HEK293 (cell line): ENCODE data around the gene BICRAL.

Experiments
- CTCF ChIA-PET: fragments of 350-600 bp; formaldehyde crosslinking; extraction: SDS; loops from one replicate; lab custom pipeline; 2021; ENCODE audit warnings: antibody characterized with exemption; lab: Yijun Ruan, JAX
- POLR2A ChIA-PET: fragments of 300-600 bp; formaldehyde crosslinking; extraction: SDS; loops from one replicate; lab custom pipeline; 2020; ENCODE audit warnings: antibody characterized with exemption, inconsistent platforms; lab: Yijun Ruan, JAX
- H3K27ac ChIP-seq: fragments of 200-500 bp; sonication (Bioruptor generic); 2 replicates; pipeline ENCODE4 v1.5.1; 2014; ENCODE audit warnings: low read depth, low read length, control low read depth, inconsistent platforms; ENCODE audit errors: extremely low read depth
- H3K36me3 ChIP-seq, 2 experiments: fragments of 200-500 bp in 1 of 2; sonication (Bioruptor generic) in 1 of 2; 1 replicate in 1 of 2; 2 replicates in 1 of 2; pipeline ENCODE4 v1.5.1; 2014 to 2017; ENCODE audit warnings: inconsistent platforms in 2 of 2, low read length in 2 of 2; ENCODE audit not compliant: control insufficient read depth in 2 of 2, insufficient read depth in 1 of 2
- H3K4me1 ChIP-seq: fragments of 200-500 bp; sonication (Bioruptor generic); 2 replicates; pipeline ENCODE4 v1.5.1; 2014; ENCODE audit warnings: mild to moderate bottlenecking, low read length, inconsistent platforms; ENCODE audit not compliant: control insufficient read depth, insufficient read depth
- H3K4me3 ChIP-seq: 2 replicates; pipeline ENCODE4 v1.5.1; 2011; ENCODE audit warnings: low read depth, mild to moderate bottlenecking, control low read depth, low read length, moderate library complexity
- H3K9me3 ChIP-seq: fragments of 200-500 bp; sonication (Bioruptor generic); 2 replicates; pipeline ENCODE4 v1.5.1; 2014; ENCODE audit warnings: low read depth, low read length, inconsistent platforms; ENCODE audit not compliant: control insufficient read depth, insufficient read depth
- KLF10 ChIP-seq: fragments of 450-650 bp; IDR thresholded peaks from 2 replicates; pipeline ENCODE4 v1.5.1; 2018; ENCODE audit warnings: missing biosample characterization, mild to moderate bottlenecking, missing genetic modification characterization
- KLF8 ChIP-seq: fragments of 450-650 bp; formaldehyde crosslinking; IDR thresholded peaks from 2 replicates; pipeline ENCODE4 v1.5.1; 2016; ENCODE audit warnings: missing biosample characterization, missing genetic modification characterization
- PRDM1 ChIP-seq: fragments of 450-650 bp; formaldehyde crosslinking; IDR thresholded peaks from 2 replicates; pipeline ENCODE4; 2016; ENCODE audit warnings: missing biosample characterization, missing genetic modification characterization
- ZBTB8A ChIP-seq: fragments of 450-650 bp; formaldehyde crosslinking; IDR thresholded peaks from 2 replicates; pipeline ENCODE4 v1.5.1; 2016; ENCODE audit warnings: missing biosample characterization, missing genetic modification characterization
- ZFP3 ChIP-seq: fragments of 450-650 bp; formaldehyde crosslinking; IDR thresholded peaks from 2 replicates; pipeline ENCODE4 v1.5.1; 2016; ENCODE audit warnings: low read depth, missing biosample characterization, missing genetic modification characterization
- ZNF114 ChIP-seq: fragments of 450-650 bp; formaldehyde crosslinking; IDR thresholded peaks from 2 replicates; pipeline ENCODE4 v1.5.0; 2017; ENCODE audit warnings: missing biosample characterization, missing genetic modification characterization
- ZNF132 ChIP-seq: fragments of 450-650 bp; formaldehyde crosslinking; IDR thresholded peaks from 2 replicates; pipeline ENCODE4 v1.5.1; 2017; ENCODE audit warnings: missing biosample characterization, missing genetic modification characterization, borderline replicate concordance
- ZNF214 ChIP-seq: fragments of 450-650 bp; formaldehyde crosslinking; IDR thresholded peaks from 2 replicates; pipeline ENCODE4 v1.5.1; 2017; ENCODE audit warnings: missing biosample characterization, mild to moderate bottlenecking, missing genetic modification characterization, borderline replicate concordance
- ZNF266 ChIP-seq: fragments of 450-650 bp; formaldehyde crosslinking; IDR thresholded peaks from 2 replicates; pipeline ENCODE4 v1.5.1; 2016; ENCODE audit warnings: missing biosample characterization, missing genetic modification characterization, low read depth
- ZNF280D ChIP-seq: fragments of 450-650 bp; formaldehyde crosslinking; IDR thresholded peaks from 2 replicates; pipeline ENCODE4 v1.5.1; 2016; ENCODE audit warnings: missing biosample characterization, missing genetic modification characterization
- ZNF510 ChIP-seq: fragments of 450-650 bp; formaldehyde crosslinking; IDR thresholded peaks from 2 replicates; pipeline ENCODE4 v1.5.1; 2018; ENCODE audit warnings: mild to moderate bottlenecking, missing genetic modification characterization, missing biosample characterization; ENCODE audit not compliant: insufficient replicate concordance
- ZNF654 ChIP-seq: fragments of 450-650 bp; formaldehyde crosslinking; IDR thresholded peaks from 2 replicates; pipeline ENCODE4 v1.5.1; 2016; ENCODE audit warnings: low read depth, missing biosample characterization, missing genetic modification characterization
- ZNF701 ChIP-seq: fragments of 450-650 bp; formaldehyde crosslinking; IDR thresholded peaks from 2 replicates; pipeline ENCODE4 v1.5.1; 2016; ENCODE audit warnings: missing biosample characterization, missing genetic modification characterization
- ZSCAN16 ChIP-seq: fragments of 450-650 bp; formaldehyde crosslinking; IDR thresholded peaks from 2 replicates; pipeline ENCODE4 v1.5.1; 2016; ENCODE audit warnings: missing biosample characterization, missing genetic modification characterization
- TF ChIP-seq, protein P1 (sequence below): fragments of 450-650 bp; formaldehyde crosslinking; IDR thresholded peaks from 2 replicates; pipeline ENCODE4 v1.5.1; 2016; ENCODE audit warnings: missing biosample characterization, missing genetic modification characterization
- TF ChIP-seq, protein P2 (sequence below): fragments of 450-650 bp; formaldehyde crosslinking; optimal IDR thresholded peaks from 2 replicates; pipeline ENCODE3; 2016; ENCODE audit warnings: missing biosample characterization, mild to moderate bottlenecking, missing genetic modification characterization

Gene BICRAL

GRCh38 chr6:42808492-42809483 lies 26.9 kb downstream of the BICRAL start (continued):
- TF ChIP-seq, protein P1, sequence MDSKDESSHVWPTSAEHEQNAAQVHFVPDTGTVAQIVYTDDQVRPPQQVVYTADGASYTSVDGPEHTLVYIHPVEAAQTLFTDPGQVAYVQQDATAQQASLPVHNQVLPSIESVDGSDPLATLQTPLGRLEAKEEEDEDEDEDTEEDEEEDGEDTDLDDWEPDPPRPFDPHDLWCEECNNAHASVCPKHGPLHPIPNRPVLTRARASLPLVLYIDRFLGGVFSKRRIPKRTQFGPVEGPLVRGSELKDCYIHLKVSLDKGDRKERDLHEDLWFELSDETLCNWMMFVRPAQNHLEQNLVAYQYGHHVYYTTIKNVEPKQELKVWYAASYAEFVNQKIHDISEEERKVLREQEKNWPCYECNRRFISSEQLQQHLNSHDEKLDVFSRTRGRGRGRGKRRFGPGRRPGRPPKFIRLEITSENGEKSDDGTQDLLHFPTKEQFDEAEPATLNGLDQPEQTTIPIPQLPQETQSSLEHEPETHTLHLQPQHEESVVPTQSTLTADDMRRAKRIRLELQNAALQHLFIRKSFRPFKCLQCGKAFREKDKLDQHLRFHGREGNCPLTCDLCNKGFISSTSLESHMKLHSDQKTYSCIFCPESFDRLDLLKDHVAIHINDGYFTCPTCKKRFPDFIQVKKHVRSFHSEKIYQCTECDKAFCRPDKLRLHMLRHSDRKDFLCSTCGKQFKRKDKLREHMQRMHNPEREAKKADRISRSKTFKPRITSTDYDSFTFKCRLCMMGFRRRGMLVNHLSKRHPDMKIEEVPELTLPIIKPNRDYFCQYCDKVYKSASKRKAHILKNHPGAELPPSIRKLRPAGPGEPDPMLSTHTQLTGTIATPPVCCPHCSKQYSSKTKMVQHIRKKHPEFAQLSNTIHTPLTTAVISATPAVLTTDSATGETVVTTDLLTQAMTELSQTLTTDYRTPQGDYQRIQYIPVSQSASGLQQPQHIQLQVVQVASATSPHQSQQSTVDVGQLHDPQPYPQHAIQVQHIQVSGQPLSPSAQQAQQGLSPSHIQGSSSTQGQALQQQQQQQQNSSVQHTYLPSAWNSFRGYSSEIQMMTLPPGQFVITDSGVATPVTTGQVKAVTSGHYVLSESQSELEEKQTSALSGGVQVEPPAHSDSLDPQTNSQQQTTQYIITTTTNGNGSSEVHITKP (tag by site-specific recombination) = no peak
- TF ChIP-seq ZNF510 (tag by site-specific recombination) (no peak), ZNF701 (no peak)

DNA sequence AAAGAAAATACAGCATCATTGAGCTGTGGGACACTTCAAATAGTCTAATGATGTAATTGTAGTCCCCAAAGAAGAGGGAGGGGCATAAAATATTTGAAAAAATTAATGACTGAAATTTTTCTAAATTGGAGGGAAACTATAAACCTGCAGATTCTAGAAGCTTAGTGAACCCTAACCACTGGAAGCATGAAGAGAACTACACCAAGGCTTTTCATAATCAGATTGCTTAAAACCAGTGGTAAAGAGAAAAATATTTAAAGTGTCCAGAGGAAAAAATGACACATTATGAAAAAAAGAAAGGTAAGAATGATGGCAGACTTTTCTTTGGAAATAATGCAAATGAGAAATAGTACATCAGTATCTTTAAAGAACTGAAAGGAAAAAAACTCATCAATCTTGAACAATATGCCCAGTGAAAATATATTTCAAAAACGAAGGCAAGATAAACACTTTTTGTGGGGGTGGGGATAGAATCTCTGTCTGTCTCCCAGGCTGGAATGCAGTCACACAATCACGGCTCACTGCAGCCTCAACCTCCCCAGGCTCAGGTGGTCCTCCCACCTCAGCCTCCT lies 31.3 kb downstream of the BICRAL start:
- POLR2A ChIA-PET = interaction anchor here (0.8 kb wide), 1 partner anchor 21 kb away, joined by 5 read pairs; no protein-coding TSS in a partner anchor

More for the DNA sequence above, 31.3 kb downstream of the BICRAL start:
- Histone ChIP-seq H3K27ac (no peak overlapping the region), H3K9me3 (no peaks in the 10 kb centered on the region), H3K4me3 (no peak overlapping the region), H3K36me3 (no peaks in the 10 kb centered on the region; a peak in 1 of 3 replicates), H3K4me1 (no peaks in the 10 kb centered on the region)
- TF ChIP-seq ZNF114 (tag by site-specific recombination) = no peak
- no peak for TF ChIP-seq ZNF214 (tag by site-specific recombination)
- no peak for TF ChIP-seq ZNF701
- TF ChIP-seq KLF8 (tag by site-specific recombination) = no peak
- TF ChIP-seq ZNF280D (tag by site-specific recombination) = no peak
- TF ChIP-seq ZBTB8A (tag by site-specific recombination) = no peak
- TF ChIP-seq ZSCAN16 (tag by site-specific recombination) = no peak
- TF ChIP-seq ZNF132 = no peak
- no peak for TF ChIP-seq ZNF654 (tag by site-specific recombination)
- TF ChIP-seq, protein P2, sequence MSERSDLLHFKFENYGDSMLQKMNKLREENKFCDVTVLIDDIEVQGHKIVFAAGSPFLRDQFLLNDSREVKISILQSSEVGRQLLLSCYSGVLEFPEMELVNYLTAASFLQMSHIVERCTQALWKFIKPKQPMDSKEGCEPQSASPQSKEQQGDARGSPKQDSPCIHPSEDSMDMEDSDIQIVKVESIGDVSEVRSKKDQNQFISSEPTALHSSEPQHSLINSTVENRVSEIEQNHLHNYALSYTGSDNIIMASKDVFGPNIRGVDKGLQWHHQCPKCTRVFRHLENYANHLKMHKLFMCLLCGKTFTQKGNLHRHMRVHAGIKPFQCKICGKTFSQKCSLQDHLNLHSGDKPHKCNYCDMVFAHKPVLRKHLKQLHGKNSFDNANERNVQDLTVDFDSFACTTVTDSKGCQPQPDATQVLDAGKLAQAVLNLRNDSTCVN (tag by site-specific recombination) = no peak
- no peak for TF ChIP-seq KLF10 (tag by site-specific recombination)
- no peak for TF ChIP-seq PRDM1 (tag by site-specific recombination)
- no peak for TF ChIP-seq ZNF266 (tag by site-specific recombination)
- TF ChIP-seq ZFP3 (tag by site-specific recombination) = no peak
- CTCF ChIA-PET = interaction anchor here (0.6 to 1.7 kb wide), 2 partner anchors 151 to 742 kb away, joined by 3 to 4 read pairs; no protein-coding TSS in a partner anchor
